ENCODE results near the gene PTPRK. TPM values are rescaled to one million over a fixed set of nuclear protein-coding genes. Genes with fewer than 3 reads are reported as not detected.

PTPRK gene
- total RNA-seq, 1 donor from 2014 or later, result 42.8 TPM

DNA sequence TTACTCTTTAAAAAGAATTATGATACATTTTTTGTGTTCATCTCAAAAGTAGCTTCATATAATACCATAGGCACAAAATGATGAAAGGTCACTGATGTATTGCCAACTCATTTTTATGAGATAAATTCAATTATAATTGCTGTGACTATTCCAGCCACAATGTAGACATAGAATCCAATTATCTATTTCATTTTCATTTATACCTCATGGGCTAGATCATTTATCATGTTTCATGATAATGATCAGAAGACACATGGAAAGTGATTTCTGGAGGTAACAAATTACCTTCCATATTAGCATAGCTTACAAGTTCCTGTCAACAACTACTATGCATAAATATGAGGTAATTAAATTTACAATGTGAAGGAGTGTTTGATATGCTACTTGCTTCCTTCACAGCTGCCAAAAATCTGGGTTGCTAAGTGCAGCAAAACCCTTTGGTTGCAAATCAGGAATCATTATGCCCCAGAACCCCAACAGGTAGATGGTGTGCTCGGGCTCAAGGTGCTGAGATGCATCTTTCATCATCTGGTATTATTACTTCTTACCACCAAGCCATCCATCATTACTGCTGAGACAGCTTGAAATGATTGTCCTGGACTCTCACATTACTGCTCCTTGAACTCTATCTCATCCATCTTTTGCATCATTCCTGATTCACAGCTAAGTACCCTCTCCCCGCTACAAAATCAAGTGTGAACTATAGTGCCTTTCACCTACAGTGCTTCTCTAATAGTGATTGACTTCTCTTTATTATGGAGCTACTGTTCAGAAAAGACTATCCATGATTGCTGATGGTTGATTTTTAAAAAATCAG lies 313.6 kb downstream of the PTPRK start:
- DNase-seq (ENCODE audit: low read depth), result no peak

DNA sequence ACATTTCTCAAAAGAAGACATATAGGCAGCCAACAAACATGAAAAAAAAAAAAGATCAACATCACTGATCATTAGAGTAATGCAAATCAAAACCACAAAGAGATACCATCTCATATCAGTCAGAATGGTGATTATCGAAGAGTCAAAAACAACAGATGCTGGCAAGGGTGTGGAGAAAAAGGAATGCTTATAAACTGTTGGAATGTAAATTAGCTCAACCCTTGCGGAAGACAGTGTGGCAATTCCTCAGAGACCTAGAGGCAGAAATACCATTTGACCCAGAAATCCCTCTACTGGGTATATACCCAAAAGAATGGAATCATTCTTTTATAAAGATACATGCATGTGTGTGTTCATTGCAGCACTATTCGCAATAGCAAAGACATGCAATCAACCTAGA lies 315.8 kb downstream of the PTPRK start:
- peak; percentile 54 for DNase-seq (ENCODE audit: low read depth)

DNA sequence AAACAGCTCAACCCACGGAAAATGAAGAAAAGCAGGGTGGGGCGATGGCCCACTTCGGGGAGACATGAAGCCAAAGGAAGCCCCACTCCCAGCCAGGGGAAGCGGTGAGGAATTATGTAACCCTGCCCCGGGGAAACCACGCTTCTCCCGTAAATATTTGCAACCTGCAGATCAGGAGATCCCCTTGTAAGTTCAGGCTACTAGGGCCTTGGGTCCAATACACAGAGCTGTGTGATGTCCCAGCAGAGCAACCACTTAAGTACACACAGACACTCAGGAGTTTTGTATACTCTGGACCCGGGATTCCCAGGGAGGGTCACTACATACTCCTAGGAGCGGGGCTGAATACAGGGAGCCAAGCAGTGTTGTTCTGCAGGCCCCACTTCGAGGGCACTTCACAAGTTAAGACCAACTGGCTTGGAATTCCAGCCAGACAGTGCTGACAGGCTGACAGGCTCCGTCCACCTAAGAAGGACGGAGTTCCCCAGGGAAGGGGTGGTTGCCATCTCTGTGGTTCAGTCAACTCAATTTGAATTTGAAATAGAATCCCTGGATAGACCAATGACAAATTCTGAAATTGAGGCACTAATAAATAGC lies 318.1 kb downstream of the PTPRK start:
- no peak for DNase-seq (ENCODE audit: low read depth)

DNA sequence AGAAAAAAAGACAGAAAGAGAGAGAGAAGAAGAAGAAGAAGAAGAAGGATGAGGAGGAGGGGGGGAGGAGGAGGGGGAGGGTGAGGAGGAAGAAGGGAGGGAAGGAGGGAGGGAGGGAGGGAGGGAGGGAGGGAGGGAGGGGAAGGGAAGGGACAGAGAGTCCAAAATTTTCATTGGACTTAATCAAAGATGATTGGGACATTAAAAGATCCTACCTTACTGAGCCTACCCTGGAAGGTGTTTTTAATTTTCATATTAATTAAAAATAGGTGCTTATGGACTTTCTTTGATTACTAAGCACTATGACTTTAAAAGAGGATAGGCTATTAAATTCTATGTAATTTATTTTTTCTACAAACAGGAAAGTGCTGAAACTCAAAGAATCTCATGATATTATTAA lies 319.6 kb downstream of the PTPRK start:
- no peak for DNase-seq (ENCODE audit: low read depth)

DNA sequence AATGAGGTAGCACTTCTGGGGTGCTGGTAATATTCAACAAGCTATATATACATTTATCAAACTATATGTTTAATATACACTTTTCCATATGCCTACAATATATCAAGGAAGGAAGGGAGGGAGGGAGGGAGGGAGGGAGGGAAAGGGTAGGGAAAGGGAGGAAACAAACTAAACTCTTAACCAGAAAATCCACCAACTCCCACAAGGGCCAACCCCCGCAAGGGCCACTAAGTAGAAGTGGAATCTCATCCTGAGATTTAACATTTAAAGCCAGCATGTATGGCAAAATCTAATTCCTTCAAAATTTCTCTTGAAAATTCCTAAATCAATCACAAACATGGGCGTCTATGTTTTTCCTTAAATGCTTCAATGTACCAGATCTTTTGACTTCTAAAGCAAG lies 320.9 kb downstream of the PTPRK start:
- no peak for DNase-seq (ENCODE audit: low read depth)

DNA sequence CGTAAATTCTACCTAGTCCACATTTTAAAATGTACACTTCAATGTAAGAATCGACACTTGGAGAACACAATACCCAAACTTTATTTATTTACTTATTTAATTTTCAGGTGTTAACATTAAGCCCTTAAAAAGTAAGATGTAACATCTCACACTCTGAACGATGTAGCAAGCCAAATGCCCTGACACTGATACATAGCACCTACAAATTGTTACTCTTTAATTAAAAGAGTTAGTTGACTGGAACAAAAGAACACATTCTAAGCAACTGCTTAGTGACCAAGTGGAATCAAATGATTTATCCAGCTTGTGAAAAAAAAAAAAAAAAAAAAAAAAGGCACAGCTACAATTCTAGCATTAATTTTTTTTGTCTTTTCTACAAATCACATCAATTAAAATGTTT lies 327.4 kb downstream of the PTPRK start:
- no peak for DNase-seq (ENCODE audit: low read depth)

DNA sequence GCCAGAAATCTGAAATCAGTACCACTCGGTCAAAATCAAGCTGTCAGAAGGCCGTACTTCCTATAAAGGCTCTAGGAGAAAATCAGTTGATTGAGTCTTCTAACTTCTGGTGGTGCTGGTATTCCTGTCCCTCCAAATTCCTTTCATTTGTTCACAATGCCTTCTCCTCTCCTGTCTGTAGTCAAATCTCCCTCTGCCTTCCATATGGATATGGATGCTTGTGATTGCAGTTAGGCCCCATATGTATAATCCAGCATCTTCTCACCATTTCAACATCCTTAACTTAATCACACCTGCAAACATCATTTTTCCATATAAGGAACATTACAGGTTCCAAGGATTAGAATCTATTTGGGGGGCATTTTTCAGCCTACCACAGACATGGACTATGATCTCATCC lies 331.7 kb downstream of the PTPRK start:
- DNase-seq (ENCODE audit: low read depth), result no peak

DNA sequence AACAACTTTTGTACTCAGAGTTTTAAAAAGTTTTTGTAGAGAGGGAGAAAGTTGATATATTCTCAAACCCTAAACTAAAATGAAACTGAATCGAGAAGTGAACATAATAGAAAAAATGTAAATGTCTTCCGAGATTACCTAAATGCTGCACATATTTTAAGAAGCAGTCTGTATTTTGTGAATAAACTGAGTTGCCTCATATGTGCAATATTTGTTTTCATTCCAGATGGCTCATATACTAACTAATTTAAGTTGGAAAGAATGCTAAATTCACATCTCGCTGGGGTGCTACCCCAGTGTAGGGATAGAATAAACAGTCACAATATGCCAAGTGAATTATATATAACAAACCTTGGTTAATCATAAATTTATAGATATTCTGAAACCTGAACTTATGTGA lies 333.7 kb downstream of the PTPRK start:
- DNase-seq (ENCODE audit: low read depth), result no peak

DNA sequence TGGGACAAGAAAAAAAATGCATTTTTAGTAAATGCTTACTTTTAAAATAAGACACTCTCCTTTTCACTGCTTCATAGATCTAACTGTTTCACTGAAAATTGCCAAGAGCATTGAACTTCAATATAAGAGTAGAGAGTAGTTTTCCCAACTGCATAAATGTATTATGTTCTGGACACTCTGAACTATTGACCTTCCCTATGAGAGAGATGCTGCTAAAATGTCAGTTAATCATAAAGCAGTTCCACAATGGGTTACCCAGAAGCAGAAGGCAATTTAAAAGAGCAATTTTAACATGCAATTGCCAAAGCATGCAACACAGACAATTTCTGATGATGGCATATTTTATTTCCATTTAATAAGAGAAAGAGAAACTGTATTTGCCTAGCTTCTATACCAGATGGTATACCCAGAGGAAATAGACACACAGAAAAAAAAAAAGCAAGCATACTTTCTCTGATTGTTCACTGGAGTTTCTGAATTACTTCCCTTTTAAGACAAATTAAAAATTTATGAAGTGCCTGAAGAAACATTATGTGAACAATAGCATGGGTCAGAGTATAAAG lies 340.4 kb downstream of the PTPRK start:
- no peak for DNase-seq (ENCODE audit: low read depth)

DNA sequence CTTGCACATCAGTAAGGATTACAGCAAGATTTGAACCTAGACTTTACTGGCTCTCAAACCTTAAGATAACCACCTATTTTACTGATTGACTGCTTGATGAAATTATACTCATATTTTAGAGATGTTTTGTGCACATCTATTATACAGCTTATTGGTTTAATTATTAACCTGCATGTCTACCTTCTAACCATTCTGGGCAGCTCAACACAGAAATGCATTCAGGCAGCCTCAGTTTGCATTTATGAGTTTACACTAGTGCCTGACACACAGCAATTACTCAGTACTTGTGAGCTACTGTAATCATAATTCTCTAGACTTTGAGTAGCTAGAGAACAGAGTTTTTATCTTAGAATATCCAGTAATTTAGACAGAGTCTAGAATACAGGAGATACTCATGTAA lies 345.7 kb downstream of the PTPRK start:
- DNase-seq (ENCODE audit: low read depth), result no peak

DNA sequence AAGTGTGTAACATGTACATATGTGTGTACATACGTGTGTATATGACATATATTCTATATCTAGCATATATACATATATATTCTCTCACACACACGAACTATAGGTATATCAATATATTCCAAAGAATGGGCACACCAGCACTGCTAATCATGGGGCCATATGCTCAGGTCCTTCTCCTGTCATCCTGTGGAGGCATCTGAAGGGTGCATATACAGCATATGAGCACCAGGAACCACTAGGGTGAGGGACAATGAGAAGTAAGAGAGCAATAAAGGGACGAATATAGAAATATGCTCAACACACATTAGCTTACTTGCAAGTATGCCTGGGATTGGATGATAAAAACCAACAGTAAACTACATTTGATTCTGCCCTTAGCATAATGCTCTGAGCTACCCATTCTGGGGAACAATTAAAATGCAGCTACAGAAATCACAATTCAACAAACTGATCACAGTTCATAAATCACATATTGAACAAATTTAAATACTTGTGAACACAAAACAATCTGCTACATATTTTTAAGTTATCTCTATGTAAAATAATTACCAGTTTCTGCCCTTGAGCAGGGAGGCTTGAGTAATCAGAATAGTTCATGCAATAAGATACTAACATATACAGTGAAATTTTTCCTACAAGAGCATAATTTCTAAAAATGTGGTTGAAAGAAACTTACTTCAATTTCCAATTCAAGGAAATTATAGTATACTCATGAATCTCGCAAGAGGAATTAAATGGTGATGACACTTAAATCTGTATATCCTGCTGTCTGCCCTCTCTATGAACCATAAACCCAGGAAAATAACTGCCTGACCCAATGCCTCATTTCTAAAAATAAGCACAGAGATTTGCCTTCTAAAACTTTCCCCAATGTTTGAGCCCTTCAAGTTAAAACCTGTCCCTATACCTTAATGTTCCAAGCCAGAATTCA lies 347.4 kb downstream of the PTPRK start:
- no peak for DNase-seq (ENCODE audit: low read depth)

DNA sequence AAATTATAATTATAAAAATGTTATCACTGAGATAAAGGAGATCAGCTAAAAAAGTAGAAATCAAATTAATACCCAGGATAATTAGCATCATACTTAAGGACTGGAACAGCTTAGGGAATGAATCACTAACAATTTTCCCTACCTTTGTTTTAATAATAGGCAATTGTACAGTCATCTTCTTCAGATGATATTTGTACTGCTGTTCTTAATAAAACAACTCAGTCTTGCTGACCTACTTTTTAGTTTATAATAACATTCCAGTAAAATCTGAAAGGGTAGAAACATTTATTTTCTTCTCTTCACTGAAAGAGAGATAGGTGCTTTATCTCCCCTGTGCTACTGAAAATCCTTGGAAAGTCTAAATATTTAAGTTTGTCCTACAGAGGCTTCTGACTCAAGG lies 348.3 kb downstream of the PTPRK start:
- no peak for DNase-seq (ENCODE audit: low read depth)

DNA sequence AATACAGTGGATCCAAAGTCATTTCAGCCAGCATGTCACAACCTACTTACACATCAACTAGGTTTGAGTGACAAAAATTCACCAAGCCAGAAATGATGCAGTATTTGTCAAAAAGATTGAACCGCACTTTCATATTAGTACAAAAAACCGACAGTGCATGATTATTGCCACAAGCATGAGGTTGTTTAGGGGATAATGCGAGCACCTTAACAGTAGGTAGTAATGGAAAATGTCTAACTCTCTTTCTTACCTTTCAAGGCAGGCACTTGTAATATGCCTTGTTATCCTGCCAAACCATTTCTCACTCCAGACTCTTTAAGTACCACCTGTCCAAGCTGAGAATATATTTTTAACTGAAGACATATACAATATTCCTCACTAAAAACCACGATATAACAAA lies 349.2 kb downstream of the PTPRK start:
- DNase-seq (ENCODE audit: low read depth), result no peak

DNA sequence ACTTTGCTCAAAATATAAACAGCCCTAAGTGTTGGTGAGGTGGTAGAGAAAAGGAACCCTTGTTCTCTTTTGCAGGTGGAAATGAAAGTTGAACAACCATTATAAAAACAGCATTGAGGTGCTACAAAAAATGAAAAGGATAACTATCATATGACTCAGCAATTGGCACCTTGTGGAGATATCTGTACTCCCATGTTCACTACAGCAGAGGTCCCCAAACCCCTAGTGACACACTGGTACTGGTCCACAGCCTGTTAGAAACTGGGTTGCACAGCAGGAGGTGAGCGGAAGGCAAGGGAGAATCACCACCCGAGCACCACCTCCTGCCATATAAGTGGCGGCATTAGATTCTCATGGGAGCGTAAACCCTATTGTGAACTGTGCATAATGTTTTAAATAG lies 352.2 kb downstream of the PTPRK start:
- DNase-seq (ENCODE audit: low read depth), result no peak

DNA sequence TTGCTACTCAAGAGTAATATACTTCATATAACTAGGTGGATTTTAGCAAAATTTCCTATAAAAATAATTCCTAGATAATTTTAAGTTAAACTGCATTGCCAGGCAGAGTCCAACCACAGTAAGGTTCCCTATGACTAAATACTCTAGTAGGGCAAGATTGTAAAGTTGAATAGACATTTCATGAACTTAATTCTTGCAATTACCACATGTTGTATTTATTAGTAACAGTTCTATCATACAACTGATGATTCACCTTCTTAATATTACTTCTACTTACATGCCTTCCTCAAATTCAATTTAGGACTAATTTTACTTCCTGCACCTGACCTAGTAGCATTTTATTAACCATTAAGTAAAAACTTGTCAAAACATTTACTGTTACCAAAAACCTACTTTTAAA lies 352.8 kb downstream of the PTPRK start:
- no peak for DNase-seq (ENCODE audit: low read depth)

DNA sequence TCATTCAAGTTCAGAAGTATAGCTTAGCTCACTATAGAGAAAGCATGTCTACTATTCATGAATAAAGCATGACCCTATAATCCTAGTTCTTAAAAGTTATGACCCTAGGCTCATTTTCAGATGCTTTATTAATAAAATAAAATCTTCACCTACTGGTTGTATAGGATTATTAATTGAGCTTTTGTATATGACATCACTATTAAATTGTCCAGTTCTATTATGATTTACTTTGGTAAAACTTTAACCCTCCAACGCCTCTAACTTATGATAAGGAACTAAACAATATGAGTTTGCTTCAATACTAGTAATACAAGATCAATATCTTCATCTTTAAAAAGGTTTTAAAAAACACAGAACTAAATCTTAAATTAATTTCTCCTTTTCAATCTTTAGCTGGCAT lies 356.1 kb downstream of the PTPRK start:
- no peak for DNase-seq (ENCODE audit: low read depth)

DNA sequence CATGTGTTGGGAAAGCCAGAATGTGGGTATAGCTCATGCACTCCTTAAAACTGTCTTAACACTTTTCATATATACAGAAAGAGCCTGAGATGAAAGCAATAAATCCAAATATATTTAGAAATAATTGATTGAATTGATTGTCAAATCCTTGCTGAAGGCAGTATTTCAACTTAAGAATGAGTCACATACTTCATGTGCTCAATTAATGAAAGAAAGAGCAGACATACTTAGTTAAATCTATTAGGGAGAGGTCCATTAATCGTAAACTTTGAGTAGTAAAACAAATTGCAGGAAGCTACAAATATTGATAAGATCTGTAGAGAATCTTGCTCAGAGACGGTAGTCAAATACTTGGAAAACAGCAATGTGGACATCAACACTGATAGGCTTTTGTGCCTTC lies 358.0 kb downstream of the PTPRK start:
- DNase-seq (ENCODE audit: low read depth), result no peak

DNA sequence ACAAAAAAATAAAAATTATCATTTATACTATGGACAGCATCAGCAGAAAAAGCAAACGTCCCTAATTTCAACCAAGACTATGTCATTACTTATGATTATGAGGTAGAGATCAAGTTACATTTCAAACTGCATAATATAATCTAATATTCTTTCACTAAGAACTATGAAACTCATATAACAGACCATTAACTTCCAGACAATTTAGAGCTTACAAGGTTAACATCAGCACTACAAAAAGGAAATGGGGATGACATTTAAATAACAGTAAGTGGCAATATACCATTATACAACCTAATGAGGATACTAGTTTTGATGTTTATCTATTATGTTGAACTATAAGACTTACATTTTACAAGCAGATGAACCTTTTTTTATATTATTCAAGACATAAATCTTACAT lies 358.6 kb downstream of the PTPRK start:
- DNase-seq (ENCODE audit: low read depth), result no peak

DNA sequence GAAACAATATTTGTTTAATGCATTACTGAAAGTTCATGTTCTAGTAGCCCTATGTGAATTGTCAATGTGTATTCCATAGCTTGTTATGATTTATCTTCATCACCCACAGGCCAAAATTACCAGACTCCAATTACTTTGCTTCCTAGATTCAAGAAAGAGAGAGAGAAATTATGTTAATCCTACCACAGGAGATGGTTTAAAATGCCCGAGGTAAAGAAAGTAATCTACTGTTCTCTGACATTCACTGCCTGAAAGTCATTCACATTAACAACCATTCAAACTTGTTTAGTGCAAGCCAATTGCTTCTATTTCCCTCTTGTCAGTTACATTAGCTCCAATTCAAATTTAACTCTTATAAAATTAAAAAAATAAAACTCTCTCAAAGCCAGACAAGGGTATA lies 359.1 kb downstream of the PTPRK start:
- no peak for DNase-seq (ENCODE audit: low read depth)

DNA sequence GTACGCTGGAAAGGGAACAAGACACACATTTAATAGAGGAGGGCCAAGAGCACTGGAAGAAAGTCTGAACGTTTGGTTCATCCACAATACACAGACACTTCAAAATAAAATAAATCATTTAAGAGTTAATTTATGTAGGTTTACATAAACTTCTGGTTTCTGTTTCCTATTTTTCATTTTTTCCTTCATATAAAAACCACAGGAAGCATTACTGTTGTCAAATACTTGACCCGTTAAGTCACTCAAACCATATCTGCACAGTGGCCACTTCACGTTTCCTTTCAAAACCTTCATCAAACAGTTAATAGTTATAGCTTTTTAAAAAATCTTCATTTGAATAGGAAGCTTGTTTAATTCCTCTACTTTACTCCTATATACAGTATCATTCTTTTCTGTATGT lies 361.9 kb downstream of the PTPRK start:
- no peak for DNase-seq (ENCODE audit: low read depth)

DNA sequence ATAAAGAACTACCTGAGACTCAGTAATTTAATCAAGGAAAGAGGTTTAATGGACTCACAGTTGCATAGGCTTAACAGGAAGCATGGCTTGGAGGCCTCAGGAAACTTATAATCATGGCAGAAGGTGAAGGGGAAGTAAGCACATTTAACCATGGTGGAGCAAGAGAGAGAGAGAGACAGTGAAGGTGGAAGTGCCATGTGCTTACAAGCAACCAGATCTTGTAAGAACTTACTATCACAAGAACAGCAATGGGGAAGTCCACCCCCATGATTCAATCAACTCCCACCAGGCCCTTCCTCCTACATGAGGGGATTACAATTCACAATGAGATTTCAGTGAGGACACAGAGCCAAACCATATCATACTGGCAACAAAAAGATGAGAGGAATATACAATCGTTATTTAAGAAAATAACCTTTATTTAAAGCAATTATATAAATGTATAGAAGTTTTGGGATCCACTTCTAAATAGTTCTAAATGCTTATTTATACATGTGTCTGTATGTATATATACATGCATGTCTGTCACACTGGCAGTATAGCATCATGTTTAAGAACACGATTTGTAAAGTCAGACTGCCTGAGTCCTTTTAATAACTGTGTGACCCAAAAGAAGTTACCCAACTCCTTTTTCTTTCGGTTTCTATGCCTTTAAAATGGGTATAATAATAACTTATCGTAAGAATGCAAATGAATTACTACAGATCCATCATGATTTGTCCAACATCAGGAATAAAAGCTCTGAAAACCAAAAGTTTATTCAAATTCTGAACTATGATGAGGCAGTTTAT lies 363.9 kb downstream of the PTPRK start:
- DNase-seq (ENCODE audit: low read depth), result no peak

Data from myocyte (in vitro differentiated cells).